ENCODE measurements around the gene ALKBH4.
"Not testable (repeated sequence)": the region's sequence is repeated elsewhere in the genome, so short reads cannot be mapped to it uniquely, and the experiment has no call there.

The ALKBH4 gene

DNA sequence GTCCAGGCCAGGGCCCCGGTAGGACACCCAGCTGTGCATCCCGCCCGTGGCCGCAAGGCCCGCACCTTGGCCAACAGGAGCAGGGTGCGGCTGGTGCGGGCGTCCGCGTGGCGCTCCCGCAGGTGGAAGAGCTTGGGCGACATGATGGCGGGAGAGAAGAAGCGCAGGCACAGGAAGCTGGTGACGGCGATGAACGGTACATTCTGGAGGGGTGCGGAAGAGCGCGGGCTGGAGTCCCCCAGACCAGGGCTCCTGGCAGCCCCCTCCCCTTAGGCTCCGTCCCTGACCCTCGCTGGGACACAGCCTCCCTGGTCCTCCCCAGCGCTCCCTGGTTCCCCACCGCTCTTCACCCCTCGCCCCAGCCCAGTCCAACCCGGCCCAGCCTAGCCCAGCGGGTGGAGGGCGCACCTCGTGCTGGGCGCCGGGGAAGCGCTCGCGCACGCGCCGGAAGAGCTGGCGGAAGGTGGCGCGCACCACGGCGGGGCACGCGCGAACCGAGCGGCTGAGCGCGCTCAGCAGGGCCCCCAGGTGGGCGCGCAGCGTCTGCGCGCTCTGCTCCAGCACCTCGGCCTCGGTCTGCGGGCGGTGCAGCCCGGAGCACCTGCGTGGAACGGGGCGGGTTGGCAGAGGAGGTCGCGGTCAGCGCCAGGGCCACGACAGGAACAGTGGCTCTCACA, 29.9 kb upstream of the ALKBH4 start:
- H3K9me3 ChIP-seq (ENCODE audit: insufficient read depth, low read length); H3K27me3 ChIP-seq (ENCODE audit: insufficient read depth, insufficient read length); DNase-seq (ENCODE audit: low read depth, low spot score); H3K4me3 ChIP-seq (ENCODE audit: insufficient read length, low read depth); H3K4me1 ChIP-seq (ENCODE audit: insufficient read depth, insufficient read length); H3K9ac ChIP-seq (ENCODE audit: insufficient read length, low read depth); H3K36me3 ChIP-seq (ENCODE audit: insufficient read depth, insufficient read length, low read length): not testable (repeated sequence)

DNA sequence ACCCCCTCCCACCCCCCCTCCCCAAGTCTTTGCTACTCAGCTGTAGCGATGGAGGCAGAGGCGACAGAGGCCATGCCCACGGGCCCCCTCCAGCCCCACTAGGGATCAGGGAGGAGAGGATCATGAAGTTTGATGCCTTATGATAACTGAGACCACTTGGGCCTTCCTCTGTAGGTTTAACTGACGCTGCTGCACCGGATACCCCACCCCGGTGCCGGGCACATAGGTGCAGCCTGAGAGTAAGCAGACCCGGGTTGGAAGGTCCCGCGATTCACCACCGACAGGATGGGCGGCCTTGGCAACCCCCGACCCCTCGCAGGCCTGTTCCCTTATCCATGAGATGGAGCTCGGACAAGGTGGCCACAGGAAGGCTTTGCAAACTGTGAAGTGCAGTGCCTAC, 29.4 kb upstream of the ALKBH4 start:
- H3K36me3 ChIP-seq (ENCODE audit: insufficient read depth, insufficient read length, low read length); H3K4me1 ChIP-seq (ENCODE audit: insufficient read depth, insufficient read length); H3K27me3 ChIP-seq (ENCODE audit: insufficient read depth, insufficient read length); H3K4me3 ChIP-seq (ENCODE audit: insufficient read length, low read depth); H3K9ac ChIP-seq (ENCODE audit: insufficient read length, low read depth); H3K9me3 ChIP-seq (ENCODE audit: insufficient read depth, low read length); DNase-seq (ENCODE audit: low read depth, low spot score): not testable (repeated sequence)

DNA sequence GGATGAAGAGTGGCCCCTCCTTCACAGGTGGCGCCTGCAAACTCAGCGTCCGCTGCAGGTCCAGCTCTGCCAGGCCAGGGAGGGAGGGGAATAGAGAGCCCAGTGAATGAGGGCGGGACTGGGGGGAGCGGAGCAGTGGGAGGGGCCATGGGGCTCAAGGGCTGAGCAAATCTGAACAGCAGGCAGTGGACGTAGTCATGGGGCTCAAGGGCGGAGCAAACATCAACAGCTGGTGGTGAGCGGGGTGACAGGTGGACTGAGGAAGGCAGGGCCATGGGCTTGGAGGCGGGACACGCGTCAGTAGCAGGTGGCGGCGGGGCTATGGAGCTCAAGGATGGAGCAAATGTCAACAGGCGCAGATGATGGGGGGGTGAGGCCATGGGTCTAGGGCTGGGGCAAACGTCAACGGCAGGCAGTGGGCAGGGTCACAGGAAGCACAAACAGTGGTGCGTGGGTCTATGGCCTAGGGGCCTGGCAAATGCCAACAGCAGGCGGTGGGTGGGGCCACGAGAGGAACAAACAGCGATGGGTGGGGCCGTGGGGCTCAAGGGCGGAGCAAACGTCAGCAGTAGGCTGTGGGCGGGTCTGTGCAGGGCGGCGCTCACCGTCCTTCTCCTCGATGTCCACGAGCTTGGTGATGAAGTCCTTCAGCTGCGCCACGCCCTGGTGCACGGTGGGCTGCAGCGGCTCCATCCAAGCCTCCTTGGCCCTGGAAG, 28.7 kb upstream of the ALKBH4 start:
- H3K9ac ChIP-seq (ENCODE audit: insufficient read length, low read depth); H3K4me3 ChIP-seq (ENCODE audit: insufficient read length, low read depth); H3K4me1 ChIP-seq (ENCODE audit: insufficient read depth, insufficient read length); DNase-seq (ENCODE audit: low read depth, low spot score); H3K27me3 ChIP-seq (ENCODE audit: insufficient read depth, insufficient read length); H3K9me3 ChIP-seq (ENCODE audit: insufficient read depth, low read length); H3K36me3 ChIP-seq (ENCODE audit: insufficient read depth, insufficient read length, low read length): not testable (repeated sequence)

DNA sequence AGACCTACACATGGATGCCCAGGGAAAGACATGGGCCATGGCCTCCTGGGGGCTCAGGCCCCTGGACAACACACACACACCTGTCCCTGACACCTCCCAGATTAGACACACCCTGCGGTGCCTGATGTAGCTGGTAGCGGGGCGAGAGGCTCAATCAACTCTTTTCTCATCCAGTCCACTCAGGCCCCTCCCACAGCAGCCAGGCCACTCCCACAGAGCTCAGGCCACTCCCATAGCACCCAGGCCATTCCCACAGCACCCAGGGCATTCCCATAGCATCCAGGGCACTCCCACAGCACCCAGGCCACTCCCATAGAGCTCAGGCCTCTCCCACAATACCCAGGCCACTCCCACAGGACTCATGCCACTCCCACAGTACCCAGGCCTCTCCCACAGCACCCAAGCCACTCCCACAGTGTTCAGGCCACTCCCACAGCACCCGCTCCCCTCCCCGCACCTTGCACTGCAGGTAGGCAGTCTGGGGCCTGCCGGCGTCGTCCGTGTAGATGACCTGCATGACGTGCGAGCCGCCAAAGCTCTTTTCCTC, 25.9 kb upstream of the ALKBH4 start:
- H3K9ac ChIP-seq (ENCODE audit: insufficient read length, low read depth); DNase-seq (ENCODE audit: low read depth, low spot score); H3K4me1 ChIP-seq (ENCODE audit: insufficient read depth, insufficient read length); H3K9me3 ChIP-seq (ENCODE audit: insufficient read depth, low read length); H3K27me3 ChIP-seq (ENCODE audit: insufficient read depth, insufficient read length); H3K4me3 ChIP-seq (ENCODE audit: insufficient read length, low read depth); H3K36me3 ChIP-seq (ENCODE audit: insufficient read depth, insufficient read length, low read length): not testable (repeated sequence)

DNA sequence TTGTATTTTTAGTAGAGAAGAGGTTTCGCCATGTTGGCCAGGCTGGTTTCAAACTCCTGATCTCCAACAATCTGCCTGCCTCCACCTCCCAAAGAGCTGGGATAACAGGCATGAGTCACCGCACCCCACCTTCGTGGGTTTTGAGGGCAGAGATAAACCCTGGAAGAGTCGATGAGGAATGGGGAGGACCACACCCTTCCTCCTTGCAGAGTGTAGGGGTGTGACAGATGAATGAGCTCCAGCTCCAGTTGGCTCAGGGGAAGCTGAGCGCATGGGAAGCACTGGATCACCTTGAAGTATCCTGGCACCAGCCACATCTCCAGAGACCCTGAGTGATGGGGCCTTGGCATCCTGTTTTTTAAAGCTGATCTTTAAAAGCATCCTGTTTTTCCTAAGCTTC, 19.7 kb upstream of the ALKBH4 start:
- H3K9ac ChIP-seq (ENCODE audit: insufficient read length, low read depth); H3K27me3 ChIP-seq (ENCODE audit: insufficient read depth, insufficient read length); DNase-seq (ENCODE audit: low read depth, low spot score); H3K4me1 ChIP-seq (ENCODE audit: insufficient read depth, insufficient read length); H3K36me3 ChIP-seq (ENCODE audit: insufficient read depth, insufficient read length, low read length); H3K9me3 ChIP-seq (ENCODE audit: insufficient read depth, low read length); H3K4me3 ChIP-seq (ENCODE audit: insufficient read length, low read depth): not testable (repeated sequence)

DNA sequence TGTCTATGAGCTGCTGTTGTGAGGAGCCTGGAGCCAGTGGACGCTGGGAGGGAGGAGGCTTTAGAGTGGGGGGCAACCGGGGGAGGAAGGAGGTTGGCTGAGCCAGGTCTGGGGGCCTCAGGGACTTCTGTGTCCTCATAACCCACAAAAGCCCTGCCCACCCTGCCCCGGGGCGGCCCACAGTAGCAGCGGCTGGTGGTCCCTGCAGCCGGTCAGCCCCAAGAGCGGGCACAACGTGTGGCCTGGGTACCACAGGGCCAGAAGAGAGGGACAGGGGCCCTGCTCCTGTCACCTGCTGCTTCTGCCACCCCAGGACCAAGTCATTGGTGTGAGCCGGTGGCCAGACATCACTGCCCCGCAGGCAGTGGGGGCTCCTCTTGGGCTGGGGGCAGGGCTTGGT, 17.3 kb upstream of the ALKBH4 start:
- H3K4me1 ChIP-seq (ENCODE audit: insufficient read depth, insufficient read length); H3K27me3 ChIP-seq (ENCODE audit: insufficient read depth, insufficient read length); DNase-seq (ENCODE audit: low read depth, low spot score); H3K36me3 ChIP-seq (ENCODE audit: insufficient read depth, insufficient read length, low read length); H3K4me3 ChIP-seq (ENCODE audit: insufficient read length, low read depth); H3K9ac ChIP-seq (ENCODE audit: insufficient read length, low read depth); H3K9me3 ChIP-seq (ENCODE audit: insufficient read depth, low read length): not testable (repeated sequence)

DNA sequence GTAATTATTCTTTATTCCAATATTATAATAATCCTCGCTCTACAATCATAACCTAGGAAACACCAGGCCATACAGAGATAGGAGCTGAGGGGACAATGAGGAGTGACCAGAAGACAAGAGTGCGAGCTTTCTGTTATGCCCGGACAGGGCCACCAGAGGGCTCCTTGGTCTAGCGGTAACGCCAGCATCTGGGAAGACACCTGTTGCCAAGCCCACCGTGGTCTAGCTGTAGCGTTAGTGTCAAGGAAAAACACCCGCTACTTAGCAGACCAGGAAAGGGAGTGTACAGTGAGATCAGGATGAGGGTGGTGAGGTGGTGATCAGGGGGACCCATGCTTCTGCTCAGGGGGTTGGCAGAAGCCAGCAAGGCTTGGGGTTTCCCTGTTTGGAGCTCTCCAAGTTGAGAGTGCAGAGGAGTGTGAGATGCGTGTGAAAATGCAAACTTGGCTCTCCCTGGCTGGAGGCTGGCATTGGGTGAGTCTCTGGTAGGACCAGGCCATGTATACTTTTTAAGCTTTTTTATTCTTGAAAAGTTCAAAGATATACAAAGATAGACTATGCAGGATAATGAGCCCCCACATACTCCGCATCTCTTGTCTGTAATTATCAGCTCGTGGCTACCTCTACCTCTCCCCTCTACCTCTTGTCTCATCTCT, 15.4 kb upstream of the ALKBH4 start:
- not testable (repeated sequence) for H3K9ac ChIP-seq (ENCODE audit: insufficient read length, low read depth); H3K4me1 ChIP-seq (ENCODE audit: insufficient read depth, insufficient read length); H3K4me3 ChIP-seq (ENCODE audit: insufficient read length, low read depth); H3K9me3 ChIP-seq (ENCODE audit: insufficient read depth, low read length); H3K36me3 ChIP-seq (ENCODE audit: insufficient read depth, insufficient read length, low read length); DNase-seq (ENCODE audit: low read depth, low spot score); H3K27me3 ChIP-seq (ENCODE audit: insufficient read depth, insufficient read length)

DNA sequence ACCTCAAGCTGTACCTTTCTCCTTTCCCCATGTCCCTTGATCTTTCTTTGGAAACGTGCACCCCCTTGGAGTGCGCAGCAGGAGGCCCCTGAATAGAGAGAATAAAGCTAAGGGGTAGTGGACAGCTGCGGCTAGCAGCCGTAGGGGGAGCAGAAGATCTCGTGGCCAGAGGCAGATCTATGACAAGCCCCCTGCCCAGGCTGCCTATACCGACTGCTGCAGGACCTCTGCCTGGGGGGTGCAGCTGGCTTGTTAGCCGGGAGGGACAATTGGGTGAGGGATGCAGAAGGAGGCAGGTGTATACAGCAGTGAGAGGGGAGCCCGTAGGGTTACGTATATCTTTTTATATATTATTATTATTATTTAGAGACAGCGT, 14.5 kb upstream of the ALKBH4 start:
- not testable (repeated sequence) for H3K9me3 ChIP-seq (ENCODE audit: insufficient read depth, low read length); H3K36me3 ChIP-seq (ENCODE audit: insufficient read depth, insufficient read length, low read length); H3K9ac ChIP-seq (ENCODE audit: insufficient read length, low read depth); H3K4me1 ChIP-seq (ENCODE audit: insufficient read depth, insufficient read length); H3K4me3 ChIP-seq (ENCODE audit: insufficient read length, low read depth); H3K27me3 ChIP-seq (ENCODE audit: insufficient read depth, insufficient read length); DNase-seq (ENCODE audit: low read depth, low spot score)

DNA sequence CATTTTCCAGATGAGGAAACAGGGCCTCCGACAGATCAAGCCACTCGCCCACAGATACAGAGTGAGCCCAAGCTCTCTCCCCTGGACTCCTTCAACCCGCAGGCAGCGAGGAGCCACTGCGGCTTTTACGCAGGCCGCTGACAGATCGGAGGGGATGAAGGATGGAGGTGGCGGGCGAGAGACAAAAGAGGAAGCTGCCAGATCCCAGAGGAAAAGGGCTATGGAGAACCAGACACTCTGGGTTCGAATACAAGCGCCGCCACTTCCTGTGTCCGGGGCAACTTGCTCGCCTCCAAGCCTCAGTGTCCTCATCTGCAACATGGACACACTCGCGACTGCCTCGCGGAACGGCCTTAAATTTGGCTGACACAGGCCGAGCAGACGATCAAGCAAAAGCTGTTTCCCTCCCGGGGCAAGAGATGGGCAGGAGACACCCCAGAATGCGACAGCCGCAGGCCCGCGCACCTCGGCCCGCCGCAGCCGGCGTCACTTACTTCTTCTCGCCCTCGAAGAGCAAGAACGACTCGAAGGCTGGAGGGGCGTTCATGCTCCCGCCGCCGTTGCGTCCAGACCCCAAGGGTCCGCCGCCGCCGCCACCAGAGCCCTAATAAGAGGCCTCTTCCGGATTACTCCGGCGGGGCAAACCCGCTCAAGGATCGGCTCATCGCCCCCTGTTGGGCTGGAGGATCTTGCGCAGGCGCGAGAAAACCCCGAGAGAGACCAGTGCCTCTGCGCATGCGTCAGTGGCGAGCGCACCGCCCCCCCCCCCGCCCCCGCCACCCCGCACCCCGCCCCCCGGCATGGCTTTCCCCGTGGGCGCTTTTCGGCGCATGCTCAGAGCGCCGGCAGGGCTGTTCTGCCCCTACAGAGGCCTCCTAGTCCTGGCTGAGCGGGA, 13.9 kb upstream of the ALKBH4 start, which contains the start of gene POLR2J:
POLR2J (minus strand) TSS at position 609 of the 895 bp plus-strand sequence; CDS start at position 547, 62 bp downstream.
- not testable (repeated sequence) for H3K36me3 ChIP-seq (ENCODE audit: insufficient read depth, insufficient read length, low read length); H3K27me3 ChIP-seq (ENCODE audit: insufficient read depth, insufficient read length); H3K9me3 ChIP-seq (ENCODE audit: insufficient read depth, low read length); H3K4me3 ChIP-seq (ENCODE audit: insufficient read length, low read depth); H3K9ac ChIP-seq (ENCODE audit: insufficient read length, low read depth); H3K4me1 ChIP-seq (ENCODE audit: insufficient read depth, insufficient read length)
- peak; percentile 70 for DNase-seq (ENCODE audit: low read depth, low spot score)

DNA sequence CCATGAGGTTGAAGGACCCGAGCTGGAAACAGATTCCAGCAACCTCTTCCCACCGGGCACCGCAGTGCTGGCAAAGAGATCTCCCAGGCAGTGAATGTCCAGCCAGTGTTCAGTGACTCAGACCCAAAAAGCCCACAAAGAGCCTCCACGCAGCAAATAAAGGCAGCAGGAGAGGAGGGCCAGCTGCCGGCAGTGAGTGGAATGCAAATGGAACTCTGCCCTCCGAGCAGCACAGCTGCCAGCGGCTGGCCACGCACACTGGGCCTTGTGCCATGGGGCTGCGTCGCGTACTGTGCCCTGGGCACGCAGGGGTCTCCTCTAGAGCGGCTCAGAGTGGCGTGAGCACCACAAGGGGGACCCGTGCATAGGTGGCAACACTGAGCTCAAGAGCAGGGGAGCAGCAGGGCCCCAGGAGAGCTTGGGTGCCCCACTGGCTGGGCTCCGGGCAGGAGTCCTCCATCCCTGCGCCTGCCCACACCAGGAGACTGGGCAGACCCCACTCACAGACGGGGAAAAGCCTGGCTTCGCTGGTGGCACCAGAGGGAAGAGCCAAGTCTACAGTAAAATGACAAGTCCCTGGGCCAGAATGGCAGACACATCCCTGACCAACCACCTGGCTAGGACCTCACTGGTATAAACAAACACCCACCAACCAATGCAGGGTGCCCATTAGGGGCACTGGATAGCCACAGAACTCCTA, 10.2 kb upstream of the ALKBH4 start:
- peaks cover 29% of the 10 kb centered on the region for H3K36me3 ChIP-seq (ENCODE audit: insufficient read depth, insufficient read length, low read length)
- not testable (repeated sequence) for H3K4me3 ChIP-seq (ENCODE audit: insufficient read length, low read depth); DNase-seq (ENCODE audit: low read depth, low spot score); H3K4me1 ChIP-seq (ENCODE audit: insufficient read depth, insufficient read length); H3K27me3 ChIP-seq (ENCODE audit: insufficient read depth, insufficient read length); H3K9ac ChIP-seq (ENCODE audit: insufficient read length, low read depth); H3K9me3 ChIP-seq (ENCODE audit: insufficient read depth, low read length)

DNA sequence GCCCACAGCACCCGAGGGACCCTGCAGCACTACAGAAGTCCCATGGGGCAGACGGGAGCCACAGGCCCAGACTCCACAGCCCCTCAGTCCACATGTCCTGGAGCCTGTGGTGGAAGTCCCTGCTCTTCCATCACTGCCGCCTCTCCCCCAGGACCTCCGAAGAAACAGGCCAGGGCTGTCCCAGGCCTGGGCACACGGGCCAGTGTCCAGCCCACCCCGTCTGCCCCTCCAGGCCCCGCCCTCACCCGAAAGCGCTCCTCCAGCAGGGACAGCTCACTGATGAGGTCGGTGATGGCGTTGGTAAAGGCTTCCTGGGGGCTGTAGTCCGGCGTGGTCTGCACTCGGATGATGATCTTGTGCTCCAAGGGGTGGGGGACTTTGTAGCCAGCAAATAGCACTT, 9.5 kb upstream of the ALKBH4 start:
- H3K27me3 ChIP-seq (ENCODE audit: insufficient read depth, insufficient read length); H3K9ac ChIP-seq (ENCODE audit: insufficient read length, low read depth); H3K4me3 ChIP-seq (ENCODE audit: insufficient read length, low read depth); H3K9me3 ChIP-seq (ENCODE audit: insufficient read depth, low read length); H3K4me1 ChIP-seq (ENCODE audit: insufficient read depth, insufficient read length); DNase-seq (ENCODE audit: low read depth, low spot score): not testable (repeated sequence)
- H3K36me3 ChIP-seq (ENCODE audit: insufficient read depth, insufficient read length, low read length), result peaks cover 34% of the 10 kb centered on the region
